GM19240 (cell line): ENCODE measurements around the gene LYPD5.
"Not testable (repeated sequence)": the region's sequence is repeated elsewhere in the genome, so short reads cannot be mapped to it uniquely, and the experiment has no call there.

Source experiments
- DNase-seq: peaks from one replicate; pipeline ENCODE4 v3.0.0; 2011; ENCODE audit warnings: low spot score; ENCODE audit not compliant: insufficient read length

Gene LYPD5

GRCh38 chr19:43806848-43807247 is 4.6 kb upstream of the LYPD5 start:
- no peak for DNase-seq

- not testable (repeated sequence) for DNase-seq
These were observed 4.2 kb upstream of the LYPD5 start for GRCh38 chr19:43806401-43806800.

GRCh38 chr19:43804432-43804831 is 2.2 kb upstream of the LYPD5 start:
- DNase-seq, result no peak

- no peak for DNase-seq
These were observed 2.6 kb downstream of the LYPD5 start for GRCh38 chr19:43799502-43800142.

GRCh38 chr19:43798546-43799409 is 3.5 kb downstream of the LYPD5 start:
- no peak for DNase-seq

GRCh38 chr19:43798026-43798545 is 4.2 kb downstream of the LYPD5 start:
- no peak for DNase-seq

- DNase-seq, result no peak
These were observed 4.7 kb downstream of the LYPD5 start for GRCh38 chr19:43797556-43797955.

GRCh38 chr19:43797118-43797517 is 5.1 kb downstream of the LYPD5 start:
- no peak for DNase-seq

GRCh38 chr19:43790587-43790986 is 11.7 kb downstream of the LYPD5 start:
- no peak for DNase-seq

- DNase-seq, result no peak
These were observed 13.2 kb downstream of the LYPD5 start for GRCh38 chr19:43789029-43789428.

GRCh38 chr19:43786665-43787064 is 15.6 kb downstream of the LYPD5 start:
- no peak for DNase-seq

GRCh38 chr19:43784981-43785808 is 17.1 kb downstream of the LYPD5 start:
- DNase-seq, result no peak

- no peak for DNase-seq
These were observed 17.8 kb downstream of the LYPD5 start for GRCh38 chr19:43784241-43784980.

- DNase-seq, result no peak
These were observed 18.6 kb downstream of the LYPD5 start for GRCh38 chr19:43783636-43784035.

- no peak for DNase-seq
These were observed 19.5 kb downstream of the LYPD5 start for GRCh38 chr19:43782689-43783231.

GRCh38 chr19:43782311-43782660 is 20.0 kb downstream of the LYPD5 start:
- no peak for DNase-seq

GRCh38 chr19:43781630-43782310 is 20.5 kb downstream of the LYPD5 start:
- no peak for DNase-seq

GRCh38 chr19:43780706-43781525 is 21.3 kb downstream of the LYPD5 start, which contains the start of gene KCNN4:
TSS of gene KCNN4 (minus strand) at chr19:43780973. CDS start at chr19:43780861, 112 bp downstream.
- DNase-seq, result no peak

- DNase-seq, result no peak
These were observed 22.4 kb downstream of the LYPD5 start for GRCh38 chr19:43779820-43780219.
